Small intestine (tissue), 7 donors: ENCODE results near the gene FEZF1. TPM values are rescaled to one million over a fixed set of nuclear protein-coding genes. Genes with fewer than 3 reads are reported as not detected.

Experiments
- DNase-seq, 2 donors: peaks; one replicate each; pipeline versions ENCODE4 v3.0.0 to v3.0.0-alpha.2; 2013
- FAIRE-seq: peaks from 2 replicates; lab custom pipeline; 2012; peaks lifted over from hg19 to GRCh38; lab: Jason Lieb, UNC
- H3K27ac ChIP-seq, 3 donors: one replicate each; pipeline ENCODE4 v1.5.1; 2013; ENCODE audit warnings: low read length in 2 of 3, mild to moderate bottlenecking in 2 of 3, control low read depth in 1 of 3, inconsistent platforms in 1 of 3, low read depth in 1 of 3, moderate library complexity in 1 of 3
- H3K27me3 ChIP-seq, 3 donors: one replicate each; pipeline ENCODE4 v1.6.1; 2013; ENCODE audit warnings: low read length in 3 of 3, inconsistent platforms in 1 of 3; ENCODE audit not compliant: control insufficient read depth in 3 of 3, insufficient read depth in 3 of 3
- H3K36me3 ChIP-seq, 3 donors: one replicate each; pipeline ENCODE4 v1.6.1; 2013; ENCODE audit warnings: low read length in 3 of 3, inconsistent platforms in 1 of 3, low read depth in 1 of 3, mild to moderate bottlenecking in 1 of 3, moderate library complexity in 1 of 3; ENCODE audit not compliant: control insufficient read depth in 3 of 3, insufficient read depth in 2 of 3
- H3K4me1 ChIP-seq, 3 donors: one replicate each; pipeline ENCODE4 v1.6.1; 2013; ENCODE audit warnings: low read length in 2 of 3, inconsistent platforms in 1 of 3, low read depth in 1 of 3, mild to moderate bottlenecking in 1 of 3, moderate library complexity in 1 of 3; ENCODE audit not compliant: control insufficient read depth in 3 of 3, insufficient read depth in 2 of 3
- H3K4me3 ChIP-seq, 3 donors: one replicate each; pipeline ENCODE4 v1.5.1; 2013; ENCODE audit warnings: low read length in 3 of 3, control low read depth in 1 of 3, inconsistent platforms in 1 of 3, low read depth in 1 of 3, mild to moderate bottlenecking in 1 of 3, moderate library complexity in 1 of 3
- H3K9me3 ChIP-seq, 2 donors: one replicate each; pipeline ENCODE4 v1.6.1; 2013; ENCODE audit warnings: low read depth in 1 of 2, low read length in 1 of 2; ENCODE audit not compliant: control insufficient read depth in 2 of 2, insufficient read depth in 1 of 2
- WGBS, 3 donors: extraction: QIAGEN DNeasy Blood & Tissue Kit; methylation state at CpG; one replicate each; pipeline ENCODE4 v1.1.7; 2013; 5-methylcytosine and 5-hydroxymethylcytosine counted together
- polyA plus RNA-seq, 4 donors: library from polyadenylated mRNA; stranded (reverse) in 3 of 4; unstranded in 1 of 4; fragments of 200-250 nt in 3 of 4; fragments of 120-200 nt in 1 of 4; gene quantifications; one replicate each; pipeline versions ENCODE4 v1.2.1 to v1.2.3, GENCODE V29; 2013
- donor health status: healthy with polysubstance abuse.
- donor health status: control.
- donor health status: control.
- donor health status: Bipolar disorder and iron deficiency.
- donor health status: healthy.

Gene FEZF1
- polyA plus RNA-seq, 4 donors, result not detected

DNA sequence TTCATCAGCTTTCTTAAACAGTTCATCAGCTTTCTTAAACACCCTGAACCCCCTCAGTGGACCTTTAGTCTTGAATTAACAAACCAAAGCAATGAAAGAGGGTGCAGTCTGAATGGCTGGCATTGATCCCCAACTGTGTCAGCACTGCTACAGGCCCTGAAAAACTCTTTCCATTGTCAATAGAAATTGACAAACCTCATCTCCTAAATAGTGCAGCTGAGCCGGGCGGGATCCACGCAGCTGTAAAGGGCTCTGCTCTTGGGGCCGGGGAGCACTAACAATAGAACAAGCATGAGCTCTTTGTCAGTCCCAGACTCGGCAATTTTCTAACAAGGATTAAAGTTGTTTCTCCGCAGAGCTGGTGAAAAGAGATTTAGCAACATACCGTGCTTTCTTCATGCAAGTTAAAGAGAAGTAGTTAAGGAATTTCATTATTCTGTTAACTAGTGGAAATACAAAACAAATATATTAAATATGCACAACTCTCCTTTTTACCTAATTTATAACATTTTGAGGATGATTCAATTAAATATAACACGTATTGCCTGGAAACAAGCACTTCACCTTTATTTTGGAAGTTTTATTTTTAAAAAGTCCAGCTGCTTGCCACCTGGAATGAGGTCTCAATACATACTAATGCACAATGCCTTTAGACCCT, 24.7 kb upstream of the FEZF1 start:
- Histone ChIP-seq H3K9me3 (no peaks in the 10 kb centered on the region), H3K27me3 (no peaks in the 10 kb centered on the region), H3K4me1 (no peaks in the 10 kb centered on the region), H3K4me3 (no peak overlapping the region), H3K27ac (no peak overlapping the region), H3K36me3 (no peaks in the 10 kb centered on the region)
- WGBS, 3 donors, result 63 to 89% (median 84%) methylated on average over 8 of the region's 8 CpGs
- DNase-seq (no peak), FAIRE-seq (no peak)

GRCh38 chr7:122327969-122328368, 23.4 kb upstream of the FEZF1 start:
- Histone ChIP-seq H3K9me3 (no peaks in the 10 kb centered on the region), H3K27me3 (no peaks in the 10 kb centered on the region), H3K27ac (no peak overlapping the region), H3K4me3 (no peak overlapping the region), H3K36me3 (no peaks in the 10 kb centered on the region), H3K4me1 (no peaks in the 10 kb centered on the region)
- FAIRE-seq, result no peak
- WGBS, 3 donors, result 59 to 64% (median 61%) methylated on average over 3 of the region's 3 CpGs
- no peak for DNase-seq

DNA sequence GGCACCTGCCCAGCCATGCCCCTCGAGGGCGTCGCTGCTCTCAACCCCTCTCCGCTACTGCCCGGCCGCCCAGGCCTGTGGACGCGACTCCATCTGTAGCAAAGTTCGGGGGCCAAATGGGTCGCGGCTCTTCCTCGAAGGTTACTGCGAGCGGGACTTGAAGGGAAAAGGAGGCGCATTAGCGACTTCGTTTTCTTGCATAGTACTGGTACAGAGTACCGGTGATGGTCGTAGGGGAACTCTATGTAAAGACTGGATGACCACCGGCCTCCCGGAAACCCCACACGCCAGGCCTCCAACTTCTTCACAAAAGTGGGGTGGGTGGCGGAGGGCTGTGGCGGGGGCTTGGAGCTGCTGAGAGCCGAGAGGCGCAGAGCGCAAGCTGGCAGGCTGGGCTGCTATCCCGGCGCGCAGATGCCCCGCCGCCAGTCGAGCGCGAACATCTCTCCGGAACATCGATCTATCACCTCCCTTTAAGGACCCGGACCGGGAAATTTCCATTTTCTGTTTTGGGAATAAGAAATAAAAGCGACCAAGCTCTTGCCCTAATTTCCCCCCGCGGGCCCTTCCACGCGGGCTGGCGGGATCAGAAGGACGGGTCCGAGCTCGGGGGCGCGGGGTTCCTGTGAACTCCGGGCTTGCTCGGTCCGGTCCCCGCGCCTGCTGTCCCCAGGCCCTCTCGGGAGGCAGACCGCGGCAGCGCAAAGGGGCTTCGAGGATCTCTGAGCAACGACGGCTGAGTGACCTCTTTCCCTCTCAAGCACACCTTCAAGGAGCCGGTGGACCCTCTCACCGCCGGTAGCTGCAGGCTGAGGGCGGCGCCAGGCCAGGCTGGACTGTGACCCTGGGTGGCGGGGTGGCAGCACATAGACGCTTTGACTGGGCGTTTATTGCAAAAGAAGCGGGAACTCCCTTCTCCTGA, 12.2 kb upstream of the FEZF1 start:
- Histone ChIP-seq H3K27me3 (peaks cover 7 to 63% (median 32%) of the 10 kb centered on the region in 3 donors), H3K36me3 (no peaks in the 10 kb centered on the region), H3K4me1 (peaks cover 0 to 5% (median 5%) of the 10 kb centered on the region in 3 donors), H3K9me3 (no peaks in the 10 kb centered on the region), H3K27ac (no peak overlapping the region), H3K4me3 (peak overlapping the region in 1 of 3 donors; percentile 37)
- WGBS, 3 donors, result 3 to 5% (median 4%) methylated on average over 64 to 71 of the region's 71 CpGs
- peak; percentile 50 to 62 for DNase-seq
- no peak for FAIRE-seq

DNA sequence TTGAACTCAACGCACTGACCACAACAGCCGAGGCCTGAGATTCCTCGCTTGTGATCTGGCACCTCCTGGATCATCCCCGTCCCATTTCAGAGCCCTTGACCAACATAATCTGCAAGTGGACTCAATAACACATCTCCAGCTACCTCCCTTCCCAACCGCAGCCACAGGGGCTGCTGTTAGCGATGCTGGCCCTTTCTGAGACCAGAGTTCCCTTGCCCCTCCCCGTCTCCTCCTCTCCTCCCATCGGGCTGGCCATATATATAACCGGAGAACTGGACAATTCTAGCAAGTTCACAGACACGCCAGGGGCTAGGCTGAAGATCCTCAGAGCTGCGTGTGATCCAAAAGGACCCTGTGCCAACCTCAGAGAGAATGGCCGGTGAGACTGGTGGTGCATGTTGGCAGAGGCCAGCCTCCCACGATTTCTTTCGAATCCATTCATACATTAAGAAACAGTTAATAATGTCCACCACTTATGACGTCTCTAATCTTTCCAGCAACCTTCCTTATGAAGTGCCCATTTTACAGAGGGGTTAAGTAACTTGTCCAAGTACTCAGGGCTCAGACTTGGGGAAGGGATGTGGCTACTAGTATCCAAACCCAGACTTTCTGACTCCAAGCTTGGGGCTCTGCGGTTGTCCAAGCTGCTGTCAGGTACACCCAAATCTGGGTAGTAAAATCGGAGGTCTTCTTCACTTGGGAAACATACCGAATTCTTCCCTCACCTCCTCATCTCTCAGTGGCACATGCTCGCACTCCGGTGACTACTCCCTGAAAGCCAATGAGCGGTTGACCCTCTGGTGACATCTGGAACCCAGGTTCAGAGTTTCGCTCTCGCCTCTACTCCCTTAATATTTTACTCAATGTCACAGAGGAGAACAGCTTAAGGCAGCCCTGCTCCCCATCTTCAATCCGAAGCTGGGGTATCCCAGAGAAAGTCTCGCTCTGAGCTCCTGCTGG, 11.2 kb upstream of the FEZF1 start:
- Histone ChIP-seq H3K27me3 (peaks cover 7 to 72% (median 42%) of the 10 kb centered on the region in 3 donors), H3K36me3 (no peaks in the 10 kb centered on the region), H3K9me3 (no peaks in the 10 kb centered on the region), H3K4me1 (peaks cover 0 to 5% (median 5%) of the 10 kb centered on the region in 3 donors), H3K27ac (no peak overlapping the region), H3K4me3 (no peak overlapping the region)
- WGBS, 3 donors, result 8 to 13% (median 9%) methylated on average over 25 of the region's 25 CpGs
- FAIRE-seq (no peak), DNase-seq (peak in 1 of 2 donors; percentile 10)

GRCh38 chr7:122314284-122314683, 9.7 kb upstream of the FEZF1 start:
- Histone ChIP-seq H3K36me3 (no peaks in the 10 kb centered on the region), H3K9me3 (no peaks in the 10 kb centered on the region), H3K27me3 (peaks cover 7 to 87% (median 53%) of the 10 kb centered on the region in 3 donors), H3K4me1 (peaks cover 0 to 10% (median 5%) of the 10 kb centered on the region in 3 donors), H3K27ac (no peak overlapping the region), H3K4me3 (no peak overlapping the region)
- DNase-seq, result no peak
- 16 to 19% (median 19%) methylated on average over 4 of the region's 4 CpGs for WGBS, 3 donors
- no peak for FAIRE-seq

DNA sequence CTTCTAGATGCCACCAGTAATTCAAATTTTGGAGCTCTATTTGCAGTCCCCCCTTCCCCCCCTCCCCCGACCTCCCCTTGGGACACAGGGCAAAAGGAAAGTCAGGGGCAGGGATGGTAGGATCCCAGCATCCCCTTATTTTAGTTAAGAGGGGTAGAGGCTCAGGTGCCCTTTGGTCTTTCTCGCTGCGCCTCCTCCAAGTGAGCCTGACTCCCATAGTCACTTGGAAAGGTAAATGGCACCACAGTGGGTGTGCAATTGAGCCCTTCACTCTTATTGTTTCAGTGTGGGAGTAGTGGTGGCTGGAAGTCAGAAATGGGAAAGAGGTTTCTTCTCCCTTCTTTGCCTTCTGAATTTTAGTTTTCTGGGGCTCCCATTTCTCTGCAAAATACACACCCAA, 8.2 kb upstream of the FEZF1 start:
- Histone ChIP-seq H3K4me1 (peaks cover 0 to 10% (median 5%) of the 10 kb centered on the region in 3 donors), H3K36me3 (no peaks in the 10 kb centered on the region), H3K27ac (no peak overlapping the region), H3K4me3 (no peak overlapping the region), H3K9me3 (no peaks in the 10 kb centered on the region), H3K27me3 (peaks cover 7 to 89% (median 55%) of the 10 kb centered on the region in 3 donors)
- no peak for FAIRE-seq
- 25 to 33% (median 28%) methylated on average over 3 of the region's 3 CpGs for WGBS, 3 donors
- no peak for DNase-seq

DNA sequence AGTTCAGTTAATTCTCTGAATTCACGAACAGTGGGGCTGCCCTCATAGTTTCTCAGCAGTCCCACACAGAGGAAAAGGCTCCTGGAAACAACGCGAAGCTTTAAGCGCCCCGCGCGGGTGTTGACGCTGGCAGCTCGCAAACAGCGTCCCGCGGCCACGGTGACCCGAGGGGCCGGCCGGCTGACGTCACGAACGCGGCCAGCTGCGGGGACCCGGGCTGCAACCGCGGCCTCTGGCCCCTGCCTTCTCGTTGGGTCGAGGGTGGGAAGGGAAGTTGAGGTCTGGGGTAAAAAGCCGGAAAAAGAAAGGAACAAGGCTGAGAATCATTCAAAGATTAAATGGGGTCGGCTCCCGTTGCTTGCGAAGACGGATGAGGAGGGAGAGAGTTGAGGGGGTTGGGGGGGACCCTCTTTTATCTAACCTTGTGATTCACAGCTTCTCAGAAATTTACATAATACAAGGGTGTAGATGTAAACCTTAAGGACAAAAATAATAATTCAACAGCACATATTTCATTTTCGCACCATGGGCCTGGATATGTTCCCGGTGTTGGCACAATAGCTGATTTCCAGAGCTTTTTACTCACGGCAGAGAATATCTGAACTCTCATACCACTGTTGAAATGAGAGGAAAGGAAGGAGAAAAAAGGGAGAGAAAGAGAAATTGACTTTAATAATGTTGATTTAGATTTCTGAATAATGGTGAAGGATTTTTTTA, 7.3 kb upstream of the FEZF1 start:
- WGBS, 3 donors, result 3 to 7% (median 7%) methylated on average over 34 of the region's 34 CpGs
- H3K27ac ChIP-seq, result no peak overlapping the region
- FAIRE-seq (no peak), DNase-seq (peak in 1 of 2 donors; percentile 34)
- H3K36me3 ChIP-seq, result no peaks in the 10 kb centered on the region
- peaks cover 8 to 91% (median 55%) of the 10 kb centered on the region in 3 donors for H3K27me3 ChIP-seq
- no peaks in the 10 kb centered on the region for H3K9me3 ChIP-seq
- H3K4me1 ChIP-seq, result peaks cover 0 to 10% (median 4%) of the 10 kb centered on the region in 3 donors
- no peak overlapping the region for H3K4me3 ChIP-seq
